HG02981 (cell line): ENCODE measurements around the gene GATB.
"Not testable (repeated sequence)": the region's sequence is repeated elsewhere in the genome, so short reads cannot be mapped to it uniquely, and the experiment has no call there.

Experiments used
- ATAC-seq: cut with Tn5 transposase; IDR thresholded peaks from one replicate; pipeline ENCODE4 v1.9.1; 2021; ENCODE audit warnings: mild to moderate bottlenecking, moderate library complexity; ENCODE audit not compliant: unreplicated experiment

The GATB gene

GRCh38 chr4:151736852-151737251 lies 24.0 kb downstream of the GATB start:
- not testable (repeated sequence) for ATAC-seq

GRCh38 chr4:151736361-151736760 lies 24.4 kb downstream of the GATB start:
- ATAC-seq: no peak

- not testable (repeated sequence) for ATAC-seq
Observed at GRCh38 chr4:151731670-151732069, 29.1 kb downstream of the GATB start.

- no peak for ATAC-seq
Observed at GRCh38 chr4:151729731-151730559, 30.9 kb downstream of the GATB start.

- ATAC-seq: no peak
Observed at GRCh38 chr4:151728679-151729078, 32.1 kb downstream of the GATB start.

- ATAC-seq: no peak
Observed at GRCh38 chr4:151728006-151728405, 32.8 kb downstream of the GATB start.

GRCh38 chr4:151727365-151727764 lies 33.4 kb downstream of the GATB start:
- no peak for ATAC-seq

GRCh38 chr4:151725087-151725486 lies 35.7 kb downstream of the GATB start:
- no peak for ATAC-seq

GRCh38 chr4:151721916-151722315 lies 38.9 kb downstream of the GATB start:
- no peak for ATAC-seq

GRCh38 chr4:151721466-151721865 lies 39.3 kb downstream of the GATB start:
- no peak for ATAC-seq

- no peak for ATAC-seq
Observed at GRCh38 chr4:151719956-151720334, 40.9 kb downstream of the GATB start.

- ATAC-seq: no peak
Observed at GRCh38 chr4:151718984-151719955, 41.5 kb downstream of the GATB start.

- no peak for ATAC-seq
Observed at GRCh38 chr4:151717909-151718628, 42.7 kb downstream of the GATB start.

GRCh38 chr4:151717314-151717713 lies 43.5 kb downstream of the GATB start:
- ATAC-seq: no peak

GRCh38 chr4:151716324-151716723 lies 44.5 kb downstream of the GATB start:
- ATAC-seq: no peak

GRCh38 chr4:151715881-151716280 lies 44.9 kb downstream of the GATB start:
- no peak for ATAC-seq

- no peak for ATAC-seq
Observed at GRCh38 chr4:151712777-151713176, 48.0 kb downstream of the GATB start.

GRCh38 chr4:151711646-151712045 lies 49.2 kb downstream of the GATB start:
- ATAC-seq: no peak

GRCh38 chr4:151709587-151709986 lies 51.2 kb downstream of the GATB start:
- no peak for ATAC-seq

- ATAC-seq: no peak
Observed at GRCh38 chr4:151709071-151709470, 51.7 kb downstream of the GATB start.

- no peak for ATAC-seq
Observed at GRCh38 chr4:151708100-151708499, 52.7 kb downstream of the GATB start.
